ENCODE data around the gene SHMT2.

The SHMT2 gene

GRCh38 chr12:57229046-57229633, 371 bp upstream of the SHMT2 start:
- DNase-seq = no peak

GRCh38 chr12:57230381-57231155, 1.1 kb downstream of the SHMT2 start:
- DNase-seq = no peak

- no peak for DNase-seq
Measured at GRCh38 chr12:57231276-57232021, 1.9 kb downstream of the SHMT2 start.

GRCh38 chr12:57232156-57232756, 2.7 kb downstream of the SHMT2 start:
- DNase-seq = no peak

GRCh38 chr12:57233357-57234232, 4.1 kb downstream of the SHMT2 start:
- DNase-seq = no peak

- no peak for DNase-seq
Measured at GRCh38 chr12:57234233-57234570, 4.7 kb downstream of the SHMT2 start.

GRCh38 chr12:57234571-57235016, 5.1 kb downstream of the SHMT2 start:
- DNase-seq = no peak

- DNase-seq = no peak
Measured at GRCh38 chr12:57235017-57235727, 5.7 kb downstream of the SHMT2 start.

- DNase-seq = no peak
Measured at GRCh38 chr12:57235728-57236131, 6.2 kb downstream of the SHMT2 start.

GRCh38 chr12:57236201-57236924, 6.9 kb downstream of the SHMT2 start:
- DNase-seq = no peak

GRCh38 chr12:57236925-57237595, 7.5 kb downstream of the SHMT2 start:
- no peak for DNase-seq

- DNase-seq = no peak
Measured at GRCh38 chr12:57237596-57237931, 8.1 kb downstream of the SHMT2 start.

- no peak for DNase-seq
Measured at GRCh38 chr12:57237932-57238853, 8.7 kb downstream of the SHMT2 start.

GRCh38 chr12:57238854-57239554, 9.5 kb downstream of the SHMT2 start:
- DNase-seq = peak; percentile 86

- DNase-seq = no peak
Measured at GRCh38 chr12:57239587-57240065, 10.1 kb downstream of the SHMT2 start.

GRCh38 chr12:57240066-57240921, 10.8 kb downstream of the SHMT2 start:
- peak; percentile 76 for DNase-seq

GRCh38 chr12:57240926-57241401, 11.5 kb downstream of the SHMT2 start:
- DNase-seq = no peak

Measured in activated CD4-positive, alpha-beta T cell treated with anti-CD3 and anti-CD28 coated beads, Interleukin-2, amount 50 U/mL, for 1 hour (primary cell).